ENCODE measurements around the gene CNTN5. TPM values are rescaled to one million over a fixed set of nuclear protein-coding genes. Genes with fewer than 3 reads are reported as not detected.

CNTN5 gene
- total and polyA plus RNA-seq, 10 of the 15 experiments (the other 5 are each of a cell fraction or from before 2014, with no cell fraction given), result 0.01 TPM; not detected in 9

- 0% methylated on average over 1 of the region's 1 CpG for WGBS (ENCODE audit: insufficient coverage, insufficient replicate concordance, low lambda C conversion rate, missing lambda C conversion rate)
- Histone ChIP-seq H4K20me1 (ENCODE audit: control insufficient read depth, insufficient read depth) (no peaks in the 10 kb centered on the region), H3K27me3 (replicated peaks in 1 of 2; ENCODE audit: control insufficient read depth in 2 of 2, insufficient read depth in 2 of 2, low read length in 1 of 2) (no peaks in the 10 kb centered on the region), H3K27ac (ENCODE audit: control insufficient read depth, insufficient read depth) (no peak overlapping the region), H2AFZ (ENCODE audit: control insufficient read depth, low read depth, low read length) (no peak overlapping the region), H3K9ac (ENCODE audit: control insufficient read depth, insufficient read depth, low read length) (no peak overlapping the region), H3K36me3 (ENCODE audit: control insufficient read depth in 2 of 2, insufficient read depth in 2 of 2, low read length in 1 of 2) (no peaks in the 10 kb centered on the region), H3K79me2 (ENCODE audit: control insufficient read depth, insufficient read depth, low read length) (no peaks in the 10 kb centered on the region), H3K9me3 (replicated peaks; ENCODE audit: control insufficient read depth, insufficient read depth, low read length) (no peaks in the 10 kb centered on the region), H3K4me3 (no peak overlapping the region), H3K4me1 (ENCODE audit: control insufficient read depth, insufficient read depth, low read length) (no peaks in the 10 kb centered on the region), H3K4me2 (ENCODE audit: control insufficient read depth, insufficient read depth) (no peak overlapping the region)
- in situ Hi-C loops (cut with MboI), result no loop called here
- ChIA-PET POLR2A (no interaction called here), RAD21 (ENCODE audit: unreplicated experiment) (no interaction called here), CTCF (interaction anchor here (0.9 kb wide), 1 partner anchor 191 kb away, joined by 3 read pairs; no protein-coding TSS in a partner anchor), SMC1A (ENCODE audit: uncharacterized antibody, unreplicated experiment) (no interaction called here)
- intact Hi-C loops (cut with micrococcal nuclease; ENCODE audit: unreplicated experiment), result no loop called here
- ATAC-seq (no peak), DNase-seq (ENCODE audit: low read depth, low spot score) (no peak), FAIRE-seq (no peak)
- no TSS peak for BruUV-seq (replicated peaks)
- TF ChIP-seq USF2 (IDR thresholded peaks at IDR 0.05; ENCODE audit: borderline replicate concordance, low read depth, low read length) (no peak), ZNF274 (IDR thresholded peaks at IDR 0.05; ENCODE audit: insufficient read depth, insufficient read length) (no peak), ZBTB40 (IDR thresholded peaks at IDR 0.05; ENCODE audit: borderline replicate concordance) (no peak), RELB (IDR thresholded peaks at IDR 0.05; ENCODE audit: low read depth) (no peak), SUZ12 (IDR thresholded peaks at IDR 0.05; ENCODE audit: unreplicated experiment) (no peak), IRF3 (IDR thresholded peaks at IDR 0.05) (no peak), IKZF1 (conservative IDR thresholded peaks at IDR 0.05) (no peak), SMC3 (IDR thresholded peaks at IDR 0.05; ENCODE audit: borderline replicate concordance, low read length) (no peak), BCLAF1 (IDR thresholded peaks at IDR 0.05) (no peak), HDAC6 (IDR thresholded peaks at IDR 0.05; ENCODE audit: unreplicated experiment) (no peak), TCF3 (IDR thresholded peaks at IDR 0.05; ENCODE audit: borderline replicate concordance, insufficient read depth, low read depth, low read length) (no peak)
Measured at GRCh38 chr11:100011697-100012096, 990.9 kb downstream of the CNTN5 start.
